NCI-H510A (cell line): Measurements from ENCODE around the gene HAUS5.

ENCODE experiments used
- DNase-seq: peaks from one replicate; lab custom pipeline; 2025; lab: John Stamatoyannopoulos, UW

HAUS5 gene

DNA sequence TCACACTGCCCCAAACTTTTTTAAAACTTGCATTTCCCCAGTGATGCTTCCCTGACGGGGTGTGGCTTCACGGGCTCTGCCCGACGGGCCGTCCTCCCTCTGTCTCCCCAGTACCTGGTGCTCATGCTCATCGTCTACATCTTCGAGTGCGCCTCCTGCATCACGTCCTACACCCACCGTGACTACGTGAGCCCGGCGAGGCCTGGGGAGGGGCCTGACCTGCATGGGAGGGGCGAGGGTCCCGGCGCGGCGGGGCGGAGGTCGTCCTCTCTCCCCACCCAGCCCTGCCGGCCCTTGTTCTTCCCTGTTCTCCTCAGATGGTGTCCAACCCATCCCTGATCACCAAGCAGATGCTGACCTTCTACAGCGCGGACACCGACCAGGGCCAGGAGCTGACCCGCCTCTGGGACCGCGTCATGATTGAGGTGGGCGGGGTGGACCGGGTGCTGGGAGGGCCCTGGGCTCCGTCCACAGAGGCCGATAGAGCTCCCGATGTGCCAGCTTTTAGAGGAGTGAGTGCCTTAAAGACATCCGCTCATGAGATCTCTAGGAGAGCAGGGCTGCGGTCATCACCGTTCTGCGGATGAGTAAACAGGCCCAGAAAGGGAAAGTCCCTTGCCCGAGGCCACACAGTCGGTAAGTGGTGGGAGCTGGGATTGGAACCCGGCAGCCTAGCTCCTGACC is 60.7 kb downstream of the HAUS5 start:
- DNase-seq, result no peak
